CD4-positive, alpha-beta T cell treated with Interferon alpha-2 for 1 hour (primary cell): ENCODE measurements around the gene S100A6.

ENCODE experiments used
- DNase-seq, 2 donors: peaks; one replicate each; pipeline ENCODE4 v3.0.0-alpha.2; 2020 to 2022

S100A6 gene

GRCh38 chr1:153544453-153545066, 8.8 kb upstream of the S100A6 start:
- DNase-seq: no peak

GRCh38 chr1:153543736-153544135, 7.9 kb upstream of the S100A6 start:
- no peak for DNase-seq

GRCh38 chr1:153542956-153543711, 7.3 kb upstream of the S100A6 start:
- DNase-seq: no peak

- DNase-seq: no peak
Measured at GRCh38 chr1:153541641-153542590, 6.1 kb upstream of the S100A6 start.

GRCh38 chr1:153540394-153541361, 4.9 kb upstream of the S100A6 start, which contains the start of gene S100A5:
Gene S100A5, minus strand, starts transcription at chr1:153540934. Its CDS starts 743 bp downstream, at chr1:153540191.
- peak; percentile 37 to 64 for DNase-seq

- no peak for DNase-seq
Measured at GRCh38 chr1:153539395-153540093, 3.8 kb upstream of the S100A6 start.

- DNase-seq: no peak
Measured at GRCh38 chr1:153538315-153538821, 2.6 kb upstream of the S100A6 start.

GRCh38 chr1:153537376-153537730, 1.6 kb upstream of the S100A6 start:
- DNase-seq: no peak

- no peak for DNase-seq
Measured at GRCh38 chr1:153536671-153537375, 1.0 kb upstream of the S100A6 start.

- peak; percentile 80 to 89 for DNase-seq
Measured at GRCh38 chr1:153536012-153536670, 350 bp upstream of the S100A6 start.

GRCh38 chr1:153534925-153535241, 908 bp downstream of the S100A6 start:
- no peak for DNase-seq

GRCh38 chr1:153534226-153534924, 1.4 kb downstream of the S100A6 start:
- no peak for DNase-seq

GRCh38 chr1:153533689-153534201, 2.0 kb downstream of the S100A6 start:
- no peak for DNase-seq

- DNase-seq: peak; percentile 72 to 82
Measured at GRCh38 chr1:153532769-153533599, 2.8 kb downstream of the S100A6 start.

GRCh38 chr1:153532181-153532580, 3.6 kb downstream of the S100A6 start:
- peak in 1 of 2 donors; percentile 64 for DNase-seq

- no peak for DNase-seq
Measured at GRCh38 chr1:153531638-153532037, 4.2 kb downstream of the S100A6 start.

GRCh38 chr1:153527683-153528040, 8.1 kb downstream of the S100A6 start:
- DNase-seq: no peak

- DNase-seq: no peak
Measured at GRCh38 chr1:153527023-153527682, 8.6 kb downstream of the S100A6 start.
